HG03175 (cell line): ENCODE results near the gene PREX1.
"Not testable (repeated sequence)": the region's sequence is repeated elsewhere in the genome, so short reads cannot be mapped to it uniquely, and the experiment has no call there.

Experiments
- ATAC-seq: cut with Tn5 transposase; IDR thresholded peaks from one replicate; pipeline ENCODE4 v1.9.1; 2021; ENCODE audit warnings: mild to moderate bottlenecking, moderate library complexity; ENCODE audit not compliant: unreplicated experiment

Gene PREX1

DNA sequence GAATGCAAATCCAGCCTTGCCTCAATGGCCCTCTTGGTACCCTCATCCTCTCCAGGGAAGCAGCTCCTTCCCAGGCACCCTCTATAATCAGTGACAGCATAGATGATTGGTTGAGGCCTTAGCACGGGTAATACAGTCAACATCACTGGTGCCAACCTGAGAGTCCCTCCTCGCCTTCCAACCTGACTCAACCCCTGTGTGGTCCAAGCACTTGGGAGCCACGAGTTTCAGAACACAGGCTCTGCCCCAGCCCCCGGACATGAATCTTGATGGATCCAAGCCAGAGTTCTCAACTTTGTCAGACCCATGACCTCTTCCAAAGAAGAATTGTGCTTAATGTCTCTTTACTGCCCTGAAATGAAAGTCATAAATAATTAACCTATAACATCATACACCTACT lies 213.9 kb downstream of the PREX1 start:
- no peak for ATAC-seq

DNA sequence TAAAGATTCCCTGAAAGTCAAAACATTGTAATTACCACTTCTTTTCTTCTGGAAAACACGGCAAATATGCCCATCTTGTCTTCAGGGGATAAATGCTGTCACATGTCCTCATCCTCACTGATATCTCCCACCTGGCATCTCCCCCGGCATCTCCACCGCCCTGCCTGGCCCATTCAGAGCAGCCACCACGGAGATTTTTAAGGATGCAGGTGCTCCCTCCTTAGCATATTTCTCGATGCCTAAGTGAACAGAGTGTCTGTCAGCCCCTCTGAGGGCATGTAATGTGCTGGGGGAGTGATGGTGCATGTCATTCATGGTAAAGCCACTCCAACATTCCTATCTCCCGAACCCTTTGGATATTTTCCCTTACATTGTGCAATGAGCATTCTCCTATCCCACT lies 215.5 kb downstream of the PREX1 start:
- no peak for ATAC-seq

DNA sequence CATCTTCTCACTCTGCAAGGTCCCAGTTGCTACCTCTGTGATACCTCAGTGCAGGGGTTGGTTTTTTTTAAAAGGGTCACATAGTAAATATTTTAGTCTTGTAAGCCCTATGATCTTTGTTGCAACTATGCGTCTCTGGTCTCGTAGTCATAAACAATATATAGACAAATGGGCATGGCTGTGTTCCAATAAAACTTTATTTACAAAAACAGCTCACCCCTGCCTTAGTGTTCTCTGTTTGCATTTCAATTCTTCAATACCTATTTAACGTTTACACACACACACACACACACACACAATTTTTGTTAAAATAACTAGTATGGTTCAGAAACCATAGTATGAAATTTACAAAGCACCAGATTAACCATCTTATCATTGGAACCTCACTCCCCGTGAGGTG lies 216.8 kb downstream of the PREX1 start:
- ATAC-seq, result no peak

DNA sequence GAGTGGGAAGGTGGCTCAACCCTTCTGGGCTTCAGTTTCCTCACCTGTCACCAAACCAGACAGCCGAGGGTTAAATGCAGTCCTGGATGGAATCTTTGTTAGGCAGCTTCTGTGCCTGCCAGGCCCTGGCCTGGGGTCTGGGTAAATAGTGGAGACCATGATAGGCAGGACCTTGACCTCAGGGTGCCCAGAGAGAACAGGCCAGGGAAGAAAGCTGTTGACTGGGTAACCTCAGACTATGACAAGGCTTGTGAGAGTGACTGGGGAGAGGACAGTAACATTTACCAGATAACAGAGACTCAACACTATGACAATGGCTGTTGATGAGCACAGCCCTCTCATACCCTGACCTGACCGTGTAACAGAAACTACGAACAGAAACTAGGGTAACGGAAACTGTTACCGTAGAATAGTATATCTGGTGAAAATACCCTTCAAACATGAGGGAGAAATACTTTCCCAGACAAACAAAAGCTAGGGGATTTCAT lies 218.3 kb downstream of the PREX1 start:
- peak; percentile 69 for ATAC-seq

DNA sequence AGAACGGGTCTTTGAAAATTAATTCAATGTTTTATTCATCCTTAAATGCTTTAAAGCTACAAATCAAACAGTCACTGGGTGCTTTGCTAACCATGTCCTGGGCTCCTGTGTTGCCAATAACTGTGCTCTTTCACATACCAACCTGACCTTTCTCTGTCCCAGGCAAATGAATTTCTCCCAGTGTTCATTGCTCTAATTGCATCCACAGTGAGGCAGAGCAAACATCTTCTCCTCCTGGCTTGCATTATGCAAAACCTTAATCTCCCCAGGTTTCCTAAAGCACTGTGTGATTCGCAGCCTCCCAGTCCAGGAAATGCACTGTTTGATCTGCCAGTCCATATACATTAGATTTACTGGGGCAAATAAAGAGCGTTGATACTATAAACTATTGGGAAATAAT lies 219.0 kb downstream of the PREX1 start:
- ATAC-seq, result no peak

DNA sequence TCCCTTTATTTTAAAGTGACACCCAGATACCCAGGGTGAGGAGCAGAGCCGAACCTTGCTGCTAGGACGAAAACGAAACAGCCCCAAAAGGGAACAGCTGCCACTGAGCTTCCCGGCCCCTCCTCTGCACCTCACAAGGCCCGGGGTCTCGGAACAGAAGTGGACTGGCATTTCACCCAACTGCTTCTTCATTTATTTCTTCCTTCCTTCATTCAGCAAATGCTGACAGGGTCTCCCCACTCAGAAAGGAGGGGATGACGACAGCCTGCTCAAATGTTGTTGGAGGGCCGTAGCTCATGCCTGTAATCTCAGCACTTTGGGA lies 220.3 kb downstream of the PREX1 start:
- no peak for ATAC-seq

DNA sequence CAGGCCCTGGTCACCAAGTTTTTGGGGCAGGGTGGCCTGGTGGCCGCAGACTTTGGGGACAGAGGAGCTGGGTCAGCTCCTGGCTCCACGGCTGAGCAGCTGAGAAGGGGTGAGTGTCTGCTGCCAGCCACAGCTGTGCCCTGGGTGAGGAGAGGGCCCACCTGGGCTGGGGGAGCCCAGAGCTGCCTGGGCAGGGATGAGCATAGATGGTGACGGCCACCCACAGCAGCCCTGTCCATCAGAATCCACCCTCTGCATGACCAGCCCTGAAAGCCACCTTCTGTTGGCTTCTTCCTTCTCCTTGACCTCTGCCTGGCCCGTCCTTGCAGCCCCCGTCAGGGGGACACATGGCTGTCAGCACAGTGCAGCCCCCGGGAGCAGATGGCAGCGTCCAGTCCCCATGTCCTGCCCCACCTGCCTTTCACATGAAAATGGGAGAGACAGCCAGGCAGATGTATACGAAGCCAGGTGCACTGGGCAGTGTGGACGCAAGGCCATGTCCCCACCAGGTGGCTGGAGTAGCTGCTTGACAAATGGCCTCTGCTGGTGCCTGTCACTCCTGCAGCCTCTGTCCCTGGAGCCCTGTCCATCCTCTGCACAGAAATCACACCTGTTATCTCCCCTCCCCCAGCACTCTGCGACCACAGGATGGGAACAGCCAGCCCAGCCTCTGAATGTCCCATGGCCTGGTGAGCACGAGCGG lies 220.8 kb downstream of the PREX1 start:
- ATAC-seq, result no peak

DNA sequence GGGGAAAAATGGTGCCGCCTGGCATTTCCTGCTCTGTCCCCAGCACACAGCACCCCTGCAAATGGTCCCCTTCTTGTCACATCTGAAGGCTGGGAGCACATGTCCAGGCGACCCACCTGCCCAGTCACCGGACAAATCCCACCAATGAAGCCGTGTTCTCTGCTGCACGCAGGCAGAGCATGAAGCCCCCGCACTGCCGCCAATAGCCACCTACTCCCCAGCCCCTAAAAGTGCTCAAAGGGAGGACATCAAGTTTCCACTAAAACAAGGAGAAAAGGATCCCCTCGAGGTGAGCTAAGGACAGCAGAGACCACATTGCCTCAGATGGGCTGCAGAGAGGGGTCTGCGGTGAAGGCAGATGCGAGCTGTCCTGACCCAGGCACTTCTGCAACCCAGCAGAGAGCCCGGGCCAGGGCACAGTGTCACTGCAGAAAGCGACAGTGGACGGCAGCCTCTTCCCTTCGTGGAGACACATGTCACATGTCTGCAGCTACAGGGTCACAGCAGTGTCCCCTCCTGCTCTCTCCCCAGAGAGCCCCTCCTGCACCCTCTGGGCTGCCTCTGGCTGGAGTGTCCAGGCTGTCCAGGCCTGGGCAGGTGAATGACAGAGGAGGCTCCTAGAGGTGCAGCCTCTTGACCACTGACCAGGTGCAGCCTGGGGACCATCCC lies 221.5 kb downstream of the PREX1 start:
- ATAC-seq, result no peak

DNA sequence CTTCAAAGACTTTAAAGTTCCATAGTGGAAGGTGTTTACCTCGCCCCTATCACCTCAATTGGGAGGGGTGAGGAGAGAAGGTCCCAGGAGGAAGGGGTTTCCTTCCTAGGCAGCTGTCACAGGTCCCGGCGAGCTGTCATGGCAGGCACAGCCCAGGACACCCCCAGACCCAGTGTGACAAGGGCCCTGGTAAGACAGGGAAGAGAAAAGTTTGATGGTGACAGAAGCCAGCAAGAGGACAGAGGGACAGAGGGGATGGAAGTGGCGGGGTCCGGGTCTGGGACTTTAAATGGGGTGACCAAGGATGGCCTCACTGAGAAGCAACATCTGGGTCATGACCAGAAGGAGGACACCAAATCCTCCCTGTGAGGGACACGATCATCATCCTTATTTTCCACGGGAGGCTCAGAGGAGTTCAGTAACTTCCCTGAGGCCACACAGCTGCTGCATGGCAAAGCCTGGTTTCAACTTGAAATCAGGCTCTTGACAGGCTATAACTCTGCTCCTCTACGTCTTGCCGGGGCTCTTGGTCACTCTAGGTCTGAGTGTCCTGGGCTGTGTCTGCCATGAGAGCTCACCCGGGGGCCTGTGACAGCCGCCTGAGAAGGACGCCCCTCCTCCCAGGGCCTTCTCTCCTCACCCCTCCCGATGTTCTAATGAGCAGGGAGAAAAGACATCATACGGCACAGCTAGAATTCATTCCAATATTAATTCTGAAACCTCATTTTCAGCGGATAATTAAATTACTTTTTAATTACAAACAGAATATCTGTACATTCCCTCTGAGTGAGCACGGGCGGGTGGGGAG lies 222.2 kb downstream of the PREX1 start:
- ATAC-seq, result no peak

DNA sequence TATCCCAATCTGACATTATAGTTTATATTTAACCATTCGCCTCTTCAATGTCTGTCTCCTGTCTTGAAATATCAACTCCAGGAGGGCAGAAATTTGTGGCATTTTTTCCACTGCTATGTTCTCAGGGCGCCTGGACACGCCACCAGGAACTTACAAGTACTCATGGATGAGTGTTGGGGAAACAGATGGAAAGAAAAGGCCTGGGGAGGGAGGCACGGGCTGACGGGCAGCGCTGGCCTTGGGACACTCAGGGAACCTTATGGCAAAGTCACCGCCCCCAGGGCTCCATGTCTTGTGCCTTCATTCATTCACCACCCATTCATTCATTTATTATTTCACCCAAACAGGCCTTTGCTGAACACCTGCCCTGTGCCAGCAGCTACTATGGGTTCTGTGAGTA lies 222.9 kb downstream of the PREX1 start:
- no peak for ATAC-seq

DNA sequence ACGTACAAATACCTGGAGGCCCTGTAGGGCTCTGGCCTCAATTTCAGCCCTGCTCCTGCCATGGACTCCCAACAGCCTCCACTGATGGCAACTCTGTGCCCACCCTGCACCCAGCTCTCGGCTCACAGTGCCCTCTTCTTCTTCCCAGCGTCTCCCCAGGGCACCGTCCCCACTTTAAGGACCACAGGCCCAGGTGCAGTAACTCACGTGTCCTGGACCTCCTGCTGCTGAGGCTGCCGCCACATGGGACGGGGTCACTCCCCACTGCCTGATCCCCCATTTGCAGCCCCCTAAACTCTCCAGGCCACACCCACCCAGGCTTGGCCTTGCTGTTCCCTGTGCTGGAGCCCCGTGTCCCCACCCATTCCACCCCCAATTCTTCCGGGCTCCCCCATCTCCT lies 223.4 kb downstream of the PREX1 start:
- no peak for ATAC-seq

DNA sequence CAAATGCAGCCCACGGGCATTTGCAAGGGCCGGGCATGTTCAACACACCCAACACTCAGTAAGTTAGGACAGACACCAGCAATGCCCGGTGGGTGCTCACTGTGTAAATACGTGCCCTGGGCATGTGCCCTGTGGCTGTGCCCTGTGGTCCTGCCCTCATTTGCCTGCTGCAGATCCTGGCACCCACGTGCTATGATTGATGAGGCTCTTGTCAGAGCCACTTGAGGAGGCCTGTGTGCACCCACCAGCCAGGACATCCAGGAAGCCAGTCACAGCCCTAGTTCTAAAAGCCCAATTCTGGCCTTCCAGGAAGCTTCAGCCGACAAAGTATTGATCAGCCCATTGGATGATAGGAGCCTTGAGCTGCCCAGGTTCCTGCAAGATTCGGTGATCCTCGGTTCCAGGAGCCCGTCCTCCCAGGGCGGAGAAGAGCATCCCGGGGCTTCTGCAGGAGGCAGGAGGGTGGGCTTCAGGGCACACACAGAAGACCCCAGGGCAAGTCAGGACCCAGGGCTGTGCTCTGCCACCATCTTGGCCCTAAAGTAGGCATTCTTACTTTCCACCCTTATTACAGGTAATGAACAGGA lies 223.9 kb downstream of the PREX1 start:
- ATAC-seq, result no peak

DNA sequence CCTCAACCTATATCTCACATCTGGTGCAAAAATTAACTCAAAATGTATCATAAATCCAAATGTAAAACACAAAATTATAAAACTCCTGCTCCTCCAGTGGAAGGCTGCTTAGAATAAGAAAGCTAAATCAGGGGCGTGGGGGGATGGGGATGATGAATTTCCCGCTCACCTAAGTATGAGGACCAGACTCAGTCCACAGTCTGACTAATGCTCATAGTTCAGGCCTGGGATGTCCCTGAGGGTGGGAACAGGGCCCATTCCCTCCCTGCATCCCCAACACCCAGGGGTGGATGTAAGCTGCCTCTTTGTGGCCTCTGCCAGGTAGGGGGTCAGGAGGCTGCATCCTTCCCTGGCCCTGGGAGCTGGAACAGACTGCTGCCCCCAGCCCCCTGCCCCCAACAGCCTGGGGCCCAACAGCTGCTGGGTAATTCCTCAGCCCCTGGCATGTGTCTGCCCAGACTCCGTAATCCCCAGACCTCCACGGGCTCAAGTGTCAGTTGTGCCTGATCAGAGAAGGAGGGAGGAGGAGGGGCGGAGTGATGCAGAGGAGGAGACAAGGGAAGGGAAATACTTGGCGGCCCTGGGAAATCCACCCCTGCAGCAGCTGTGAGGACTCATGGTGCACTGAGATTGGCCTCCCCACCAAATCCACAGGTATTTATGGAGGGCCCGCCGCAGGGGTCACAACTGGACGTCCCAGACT lies 224.5 kb downstream of the PREX1 start:
- ATAC-seq, result no peak

DNA sequence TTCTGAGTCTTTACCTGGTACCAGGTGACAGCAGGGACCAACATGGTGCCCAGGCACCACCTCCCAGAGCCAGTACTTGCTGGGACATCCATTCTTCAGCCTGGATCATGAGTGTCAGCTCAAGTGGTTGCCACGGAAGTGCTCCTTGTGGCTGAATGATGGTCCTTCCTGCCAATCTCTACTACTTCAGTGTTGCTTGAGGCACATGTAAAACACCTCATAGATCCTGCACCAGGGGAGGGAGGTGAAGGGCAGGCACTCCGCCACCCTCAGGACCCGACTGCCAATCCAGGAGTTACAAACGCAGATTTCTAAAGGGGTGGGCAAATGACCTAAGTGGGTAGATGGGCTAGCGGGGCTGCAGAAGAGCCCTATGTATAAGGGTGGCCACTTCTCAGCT lies 226.0 kb downstream of the PREX1 start:
- no peak for ATAC-seq

DNA sequence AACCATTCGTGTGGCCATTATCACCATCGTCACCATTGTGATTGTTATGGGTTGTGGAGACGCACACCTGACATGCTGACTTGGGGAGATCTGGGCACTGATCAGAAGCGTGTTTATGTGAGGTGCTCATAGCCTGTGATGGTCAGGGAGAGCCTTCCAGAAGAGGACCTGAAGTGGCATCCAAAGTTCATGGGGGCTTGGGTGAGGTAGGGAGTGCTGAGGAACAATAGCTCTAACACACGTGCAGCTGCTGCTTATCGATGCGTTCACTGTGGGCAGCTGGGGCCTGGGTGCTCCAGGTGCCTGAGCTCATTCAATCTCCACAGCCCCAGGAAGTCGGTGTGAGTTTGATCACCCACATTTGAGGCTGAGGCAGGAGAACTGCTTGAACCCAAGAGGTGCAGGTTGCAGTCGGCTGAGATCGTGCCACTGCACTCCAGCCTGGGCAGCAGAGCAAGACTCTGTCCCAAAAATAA lies 227.3 kb downstream of the PREX1 start:
- no peak for ATAC-seq

DNA sequence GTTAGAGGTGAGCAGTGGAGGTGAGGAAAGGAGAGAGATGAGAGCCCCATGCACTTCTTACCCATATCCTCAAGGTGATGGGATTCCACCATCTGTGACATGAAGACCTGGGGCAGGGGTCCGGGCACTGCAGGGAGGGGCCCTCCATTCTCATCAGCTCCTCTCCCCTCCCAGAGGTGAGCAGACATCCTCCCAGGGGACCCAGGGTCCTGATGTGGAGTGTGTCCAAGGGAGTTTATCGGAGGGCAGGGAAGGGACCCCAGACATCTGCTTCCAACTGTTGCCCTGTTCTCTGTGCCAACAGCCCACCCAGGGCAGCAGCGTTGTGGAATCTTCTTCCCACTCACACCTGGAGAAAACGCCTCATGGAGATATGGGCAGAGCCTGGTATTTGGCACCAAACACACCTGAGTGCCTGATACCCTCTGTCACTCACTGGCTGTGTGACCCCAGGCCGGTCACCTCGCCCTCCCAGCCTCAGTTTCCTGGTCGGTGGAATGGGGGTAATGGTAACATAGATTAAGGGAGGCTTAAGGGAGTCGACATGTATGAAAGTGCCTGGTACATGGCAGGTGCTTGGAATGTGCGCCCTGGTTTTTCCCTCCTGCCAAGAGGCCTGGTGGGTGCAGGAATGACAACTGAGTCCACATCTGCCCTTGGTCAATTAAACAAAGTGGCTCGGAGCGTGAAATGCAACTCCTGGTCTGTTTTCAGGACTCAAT lies 227.9 kb downstream of the PREX1 start:
- no peak for ATAC-seq

DNA sequence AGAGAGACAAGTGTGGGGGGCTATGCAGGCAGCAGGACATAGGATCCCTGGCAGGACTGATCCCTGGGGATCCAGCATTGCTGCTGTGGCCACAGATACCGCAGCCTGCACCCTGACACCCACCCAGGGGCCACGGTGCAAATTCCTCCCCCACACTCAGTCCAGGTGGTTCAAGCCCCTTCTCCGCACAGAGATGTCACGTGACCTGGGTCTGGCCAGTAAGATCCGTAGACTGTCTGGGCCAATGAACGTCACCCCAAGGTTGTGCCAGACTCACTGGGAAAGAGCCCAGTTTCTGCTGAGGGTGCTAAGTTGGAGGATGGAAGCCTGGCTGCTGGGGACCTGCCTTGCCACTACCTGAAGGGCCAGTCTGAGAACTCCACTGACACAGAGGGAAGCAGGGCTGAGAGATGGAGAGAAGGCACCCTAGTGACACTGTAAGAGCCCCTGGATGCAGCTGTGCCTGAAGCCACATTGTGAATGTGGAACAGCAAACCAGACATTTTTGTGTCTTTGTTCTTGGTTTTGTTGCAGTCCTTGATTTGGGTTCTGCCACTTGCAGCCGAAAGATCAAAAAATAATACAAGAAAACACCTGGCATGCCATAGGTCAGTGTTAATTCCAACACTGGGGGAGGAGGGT lies 228.6 kb downstream of the PREX1 start:
- ATAC-seq, result no peak

DNA sequence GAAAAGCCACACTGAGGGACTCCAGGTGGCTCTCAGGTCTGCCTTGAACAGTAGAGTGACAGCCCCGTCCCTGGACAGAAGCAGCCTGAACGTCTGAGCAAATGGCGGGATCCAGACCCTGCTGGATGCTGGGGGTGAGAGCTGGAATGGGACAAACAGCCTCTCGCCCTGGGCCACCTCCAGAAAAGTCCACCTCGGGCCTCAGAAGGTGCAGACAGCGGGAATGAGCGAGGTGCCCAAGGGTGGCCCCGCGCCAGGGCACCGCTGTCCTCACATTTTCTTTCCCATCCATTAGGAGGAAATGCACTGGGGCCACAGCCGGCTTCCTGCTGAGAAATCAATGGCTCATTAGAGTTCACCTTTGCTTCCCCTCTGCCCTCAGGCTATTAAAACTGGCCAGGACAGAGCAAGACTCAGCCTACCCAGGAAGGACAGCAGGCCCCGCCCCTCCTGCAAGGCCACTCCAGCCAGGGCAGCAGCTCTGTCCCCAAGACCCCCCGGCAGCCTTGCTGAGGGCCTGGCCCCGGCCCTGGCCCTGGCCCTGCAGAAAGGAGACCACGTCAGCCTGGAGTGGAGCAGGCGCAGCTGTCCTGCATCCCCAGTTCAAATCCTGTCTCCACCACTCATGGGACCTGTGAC lies 229.4 kb downstream of the PREX1 start:
- ATAC-seq, result not testable (repeated sequence)
